IPS-11a (cell line): Measurements from ENCODE around the gene CIRBP.
"Not testable (repeated sequence)": the region's sequence is repeated elsewhere in the genome, so short reads cannot be mapped to it uniquely, and the experiment has no call there.

Experiments used
- H3K4me3 ChIP-seq: one replicate; pipeline ENCODE4 v1.5.1; 2013; ENCODE audit warnings: low read depth, low read length, control low read depth

Gene CIRBP

GRCh38 chr19:1290196-1290702 lies 21.1 kb downstream of the CIRBP start:
- no peak overlapping the region for H3K4me3 ChIP-seq

- no peak overlapping the region for H3K4me3 ChIP-seq
Measured at GRCh38 chr19:1290703-1291651, 21.8 kb downstream of the CIRBP start.

DNA sequence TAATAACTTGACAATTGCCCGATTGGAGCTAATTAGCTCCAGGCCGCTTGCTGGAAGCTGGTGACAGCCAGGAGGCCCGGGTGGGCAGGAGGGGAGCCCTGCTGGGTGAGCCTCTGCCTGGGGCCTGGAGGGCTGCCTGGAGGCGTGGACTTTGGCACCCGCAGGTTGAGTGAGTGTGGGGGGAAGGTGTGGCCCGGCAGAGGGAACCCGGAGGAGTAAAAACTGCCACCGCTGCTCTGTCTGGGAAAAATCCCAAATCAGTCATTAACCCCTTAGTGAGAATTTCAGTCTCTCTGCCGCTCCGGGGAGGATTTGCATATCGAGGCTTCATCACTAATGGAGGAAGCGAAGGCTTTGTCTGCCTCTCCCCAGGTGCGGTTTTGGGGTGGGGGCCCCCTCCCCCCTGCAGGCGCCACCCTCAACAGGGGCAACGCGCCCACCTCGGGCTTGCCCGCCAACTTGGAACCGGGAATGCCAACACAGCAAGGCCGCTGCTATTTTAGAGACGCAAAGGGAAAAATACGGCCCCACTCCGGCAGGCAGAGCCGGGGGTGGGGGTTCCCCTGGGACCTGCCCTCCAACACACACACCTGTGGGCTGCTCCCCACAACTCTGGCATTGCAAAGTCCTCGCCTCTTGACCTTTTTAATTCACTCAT lies 22.8 kb downstream of the CIRBP start:
- H3K4me3 ChIP-seq, result no peak overlapping the region

GRCh38 chr19:1292419-1293151 lies 23.5 kb downstream of the CIRBP start:
- H3K4me3 ChIP-seq, result no peak overlapping the region

- H3K4me3 ChIP-seq, result no peak overlapping the region
Measured at GRCh38 chr19:1293782-1294604, 24.9 kb downstream of the CIRBP start.

GRCh38 chr19:1294688-1295087 lies 25.6 kb downstream of the CIRBP start:
- no peak overlapping the region for H3K4me3 ChIP-seq

GRCh38 chr19:1295169-1296012 lies 26.3 kb downstream of the CIRBP start:
- peak overlapping the region; percentile 8 for H3K4me3 ChIP-seq

GRCh38 chr19:1296078-1296477 lies 26.9 kb downstream of the CIRBP start:
- H3K4me3 ChIP-seq, result no peak overlapping the region

GRCh38 chr19:1296575-1297271 lies 27.6 kb downstream of the CIRBP start:
- no peak overlapping the region for H3K4me3 ChIP-seq

DNA sequence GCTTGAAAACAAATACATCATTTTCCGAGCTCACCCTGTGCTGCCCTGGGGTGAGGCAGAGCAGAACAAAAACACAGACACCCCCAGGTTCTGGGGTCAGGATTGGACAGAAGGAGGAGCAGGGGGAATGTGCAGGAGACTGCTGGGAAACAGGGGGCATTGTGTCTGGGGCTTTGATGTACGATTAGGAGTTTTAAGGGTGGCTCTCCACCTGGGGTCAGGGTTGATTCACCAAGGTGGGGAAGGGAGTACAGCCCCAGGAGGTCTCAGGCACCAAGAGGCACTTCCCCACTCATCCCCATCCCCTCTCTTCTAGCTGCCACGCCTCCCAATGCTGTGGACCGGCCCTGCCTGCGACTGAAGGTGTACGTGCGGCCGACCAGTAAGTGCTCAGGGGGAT lies 29.1 kb downstream of the CIRBP start:
- no peak overlapping the region for H3K4me3 ChIP-seq

GRCh38 chr19:1299801-1300200 lies 30.7 kb downstream of the CIRBP start:
- H3K4me3 ChIP-seq, result no peak overlapping the region

DNA sequence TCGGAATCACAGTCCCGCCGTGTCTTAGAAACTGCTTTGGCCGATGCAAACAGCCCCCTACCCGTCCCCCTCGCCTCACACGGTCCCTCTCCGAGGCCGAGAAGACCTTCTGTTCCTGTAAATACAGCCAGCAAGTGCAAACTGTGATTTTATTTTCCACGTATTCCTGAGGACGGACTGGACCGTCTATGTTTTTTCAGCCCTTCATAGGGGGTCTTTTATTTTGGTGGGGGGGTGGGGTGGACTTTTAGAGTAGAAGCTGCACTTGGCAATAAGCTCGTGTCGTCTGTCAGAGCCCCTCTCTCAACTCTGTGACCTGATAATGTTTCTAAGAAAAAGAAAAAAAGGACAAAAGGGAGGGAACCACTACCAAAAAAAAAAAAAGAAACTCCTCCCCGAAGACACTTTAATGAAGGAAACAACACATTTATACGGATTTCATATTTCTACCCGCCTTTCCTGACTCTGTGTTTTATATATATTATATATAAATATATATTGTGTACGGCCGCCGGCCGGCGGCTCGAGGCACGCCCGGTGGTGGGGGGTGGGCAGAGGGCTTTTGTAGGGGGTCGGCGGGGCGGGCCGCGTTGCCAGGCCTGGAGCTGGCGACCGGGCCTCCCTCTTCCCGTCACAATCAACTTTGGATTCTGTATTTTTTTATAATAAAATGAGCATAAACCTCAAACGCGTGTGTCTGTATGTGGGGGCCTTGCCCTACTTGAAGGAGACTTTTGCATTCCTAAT lies 31.8 kb downstream of the CIRBP start:
- H3K4me3 ChIP-seq, result no peak overlapping the region

DNA sequence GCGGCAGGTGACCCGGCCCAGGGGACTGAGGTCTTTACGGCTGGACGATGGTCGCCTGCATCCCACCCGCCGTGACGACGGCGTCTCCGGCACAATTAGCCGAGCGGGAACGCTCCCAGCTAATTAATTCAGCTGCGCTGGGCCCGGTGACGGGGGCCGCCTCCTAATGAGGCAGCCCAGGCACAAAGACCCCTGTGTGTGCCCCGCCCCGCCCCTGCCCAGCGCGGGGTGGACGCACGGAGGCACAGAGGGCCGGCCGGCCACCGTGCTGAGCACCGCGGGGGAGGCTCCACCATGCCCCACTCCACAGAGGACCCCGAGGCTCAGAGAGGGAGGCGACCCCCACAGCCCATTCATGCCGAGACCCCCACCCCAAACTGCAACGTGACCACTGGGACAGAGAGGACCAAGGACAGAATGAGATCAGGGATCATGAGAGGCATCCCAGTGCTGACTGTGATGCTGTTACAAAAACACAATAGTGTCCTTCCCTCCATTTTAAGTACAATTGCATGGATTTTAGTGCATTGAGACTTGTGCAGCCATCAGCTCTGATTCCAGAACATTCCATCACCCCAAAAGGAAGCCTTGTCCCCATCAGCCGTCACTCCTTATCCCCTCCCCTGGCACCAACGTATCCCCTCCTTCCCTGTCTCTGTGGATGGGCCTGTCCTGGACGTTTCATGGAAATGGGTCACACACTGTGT lies 33.6 kb downstream of the CIRBP start:
- H3K4me3 ChIP-seq, result no peak overlapping the region

DNA sequence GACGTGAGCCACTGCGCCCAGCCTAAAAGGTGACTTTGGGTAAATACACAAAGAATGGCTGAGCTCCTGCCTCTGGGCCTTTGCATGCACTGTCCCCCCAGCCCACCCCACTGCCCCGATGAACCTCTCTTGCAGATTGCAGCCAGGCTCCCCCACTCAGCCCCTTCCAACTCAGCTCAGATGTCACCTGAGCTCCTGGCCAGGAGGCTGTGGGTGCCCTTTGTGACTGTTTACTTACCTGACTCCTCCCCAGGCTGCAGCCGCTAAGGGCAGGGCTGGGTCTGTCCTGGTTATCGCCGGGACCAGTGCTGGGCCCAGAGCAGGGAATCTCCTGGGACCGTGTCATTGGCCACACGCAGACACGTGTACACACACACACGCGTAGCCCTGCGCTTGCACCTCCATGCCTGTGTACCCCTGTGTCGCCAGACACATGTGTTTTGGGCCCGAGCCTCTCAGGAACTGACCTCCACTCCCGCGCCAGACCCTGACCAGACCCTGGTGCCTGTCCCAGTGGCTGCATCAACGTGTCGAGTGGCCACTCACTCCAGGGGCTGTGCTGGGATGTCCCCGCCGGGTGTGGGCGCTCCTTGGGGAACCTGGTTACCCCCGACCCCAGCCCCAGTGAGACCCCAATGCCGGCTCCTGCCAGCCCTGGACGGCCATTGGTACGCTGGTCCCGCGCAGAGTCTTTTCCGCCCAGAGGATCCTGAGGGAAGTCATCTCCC lies 35.2 kb downstream of the CIRBP start:
- H3K4me3 ChIP-seq, result no peak overlapping the region

DNA sequence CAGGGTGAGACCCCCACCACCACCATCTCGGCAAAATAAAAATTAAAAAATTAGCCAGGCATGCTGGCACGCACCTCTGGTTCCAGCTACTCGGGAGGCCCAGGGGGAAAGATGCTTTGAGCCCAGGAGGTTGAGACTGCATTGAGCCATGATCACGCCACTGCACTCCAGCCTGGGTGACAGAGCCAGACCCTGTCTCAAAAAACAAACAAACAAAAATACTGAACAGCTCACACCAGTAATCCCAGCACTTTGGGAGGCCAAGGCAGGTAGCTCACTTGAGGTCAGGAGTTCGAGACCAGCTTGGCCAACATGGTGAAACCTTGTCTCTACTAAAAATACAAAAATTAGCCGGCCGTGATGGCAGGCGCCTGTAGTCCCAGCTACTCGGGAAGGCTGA lies 36.2 kb downstream of the CIRBP start:
- H3K4me3 ChIP-seq, result not testable (repeated sequence)

DNA sequence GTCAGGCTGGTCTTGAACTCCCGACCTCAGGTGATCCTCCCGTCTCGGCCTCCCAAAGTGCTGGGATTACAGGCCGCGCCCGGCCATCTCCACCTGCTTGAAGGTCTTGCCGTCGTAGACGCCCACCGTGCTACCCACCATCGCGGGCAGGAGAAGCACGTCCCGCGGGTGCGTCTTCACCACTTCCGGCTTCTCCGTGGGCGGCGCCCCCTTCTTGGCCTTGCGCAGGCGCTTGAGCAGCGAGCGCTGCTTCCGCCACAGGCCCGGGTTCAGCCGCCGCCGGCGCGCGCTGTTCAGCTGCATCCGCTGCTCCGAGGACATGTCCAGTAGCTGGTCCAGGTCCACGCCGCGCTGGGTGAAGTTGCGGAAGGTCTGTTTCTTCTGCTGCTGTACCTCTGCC lies 38.2 kb downstream of the CIRBP start:
- H3K4me3 ChIP-seq, result no peak overlapping the region

- H3K4me3 ChIP-seq, result no peak overlapping the region
Measured at GRCh38 chr19:1307755-1308303, 38.7 kb downstream of the CIRBP start.
